NCI-H526 treated with DMSO at 0.1 percent for 48 hours (cell line): ENCODE measurements around the gene NUFIP1.
"Not testable (repeated sequence)": the region's sequence is repeated elsewhere in the genome, so short reads cannot be mapped to it uniquely, and the experiment has no call there.

Experiments
- DNase-seq: peaks from one replicate; lab custom pipeline; 2025; lab: John Stamatoyannopoulos, UW

The NUFIP1 gene

DNA sequence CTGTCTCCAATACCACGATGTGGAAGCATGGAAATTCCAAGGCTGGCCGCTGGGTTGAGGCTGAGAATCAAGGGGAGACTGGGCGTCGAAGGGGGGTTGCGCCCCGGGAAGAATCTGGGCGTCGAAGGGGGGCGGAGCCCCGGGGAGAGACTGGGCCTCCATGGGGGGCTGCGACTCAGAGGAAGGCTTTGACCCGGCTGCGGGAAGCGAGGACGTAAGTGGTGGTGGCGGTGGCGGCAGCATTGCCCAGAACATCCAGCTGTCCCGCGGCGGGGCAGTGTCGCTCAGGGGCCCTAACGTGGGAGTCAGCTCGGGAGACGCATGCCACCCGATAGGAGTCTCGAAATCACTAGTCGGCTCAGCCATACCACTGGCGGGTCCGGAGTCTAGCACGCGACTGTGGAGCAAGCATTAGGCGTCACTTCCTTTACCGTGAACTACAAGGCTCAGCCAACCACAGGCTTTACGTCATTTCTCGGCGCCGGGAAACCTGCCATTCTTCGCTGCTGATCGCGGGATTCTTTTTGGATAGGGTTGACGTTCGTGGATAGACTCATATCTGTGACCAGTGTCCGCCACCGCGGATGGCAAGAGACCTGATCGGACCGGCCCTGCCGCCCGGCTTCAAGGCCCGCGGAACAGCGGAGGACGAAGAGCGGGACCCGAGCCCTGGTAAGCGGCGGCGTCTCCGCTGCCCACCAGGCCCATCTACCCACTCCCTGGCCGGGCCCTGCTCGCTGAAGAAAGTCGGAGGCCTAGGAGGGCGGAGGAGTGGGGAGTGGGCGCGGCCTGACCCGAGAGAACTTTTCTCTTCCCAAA lies at the start of gene NUFIP1, which contains the start of gene GPALPP1:
Gene NUFIP1 (minus strand): TSS at position 401 of the 819 bp plus-strand sequence. CDS start 35 bp downstream, at position 366.
Gene GPALPP1 (plus strand): TSS at position 468 of the 819 bp plus-strand sequence. CDS start 117 bp downstream, at position 585.
- peak; percentile 96 for DNase-seq

DNA sequence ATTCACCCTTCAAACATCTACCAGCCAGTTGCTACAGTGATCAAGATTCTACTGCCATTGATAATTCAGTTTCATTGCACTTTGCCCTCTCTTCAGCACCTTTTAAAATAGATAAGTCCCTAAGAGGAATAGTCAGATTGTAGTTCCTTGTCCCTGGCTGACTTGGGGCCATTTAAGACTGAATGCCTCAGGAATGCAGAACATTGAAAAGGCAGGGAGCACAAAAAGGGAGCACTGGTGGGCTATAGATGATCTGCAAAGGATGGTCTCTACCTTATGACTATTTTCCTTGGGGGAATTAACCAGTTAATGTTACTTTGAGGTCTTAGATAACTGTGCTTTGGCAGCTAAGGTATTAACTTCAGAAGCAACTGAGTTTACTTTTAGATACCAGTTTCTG lies 46.9 kb upstream of the NUFIP1 start:
- no peak for DNase-seq

DNA sequence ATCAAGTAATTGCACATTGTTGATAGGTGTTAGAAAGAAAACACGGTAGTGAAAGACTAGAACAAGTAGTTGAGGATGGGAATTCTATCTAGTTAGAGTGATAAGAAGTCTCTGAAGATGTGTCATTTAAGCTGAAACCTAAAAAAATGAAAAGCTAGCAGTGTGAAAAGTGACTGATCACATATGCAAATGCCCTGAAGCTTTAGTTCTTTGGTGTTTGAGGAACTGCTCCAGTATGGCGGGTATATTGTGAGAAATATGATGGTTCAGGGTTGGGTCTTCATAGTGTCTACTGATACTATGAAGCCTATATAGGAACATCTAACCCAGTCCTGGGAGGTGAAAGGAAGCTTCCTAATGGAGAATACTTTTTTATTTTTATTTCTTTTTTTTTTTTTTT lies 45.1 kb upstream of the NUFIP1 start:
- no peak for DNase-seq

DNA sequence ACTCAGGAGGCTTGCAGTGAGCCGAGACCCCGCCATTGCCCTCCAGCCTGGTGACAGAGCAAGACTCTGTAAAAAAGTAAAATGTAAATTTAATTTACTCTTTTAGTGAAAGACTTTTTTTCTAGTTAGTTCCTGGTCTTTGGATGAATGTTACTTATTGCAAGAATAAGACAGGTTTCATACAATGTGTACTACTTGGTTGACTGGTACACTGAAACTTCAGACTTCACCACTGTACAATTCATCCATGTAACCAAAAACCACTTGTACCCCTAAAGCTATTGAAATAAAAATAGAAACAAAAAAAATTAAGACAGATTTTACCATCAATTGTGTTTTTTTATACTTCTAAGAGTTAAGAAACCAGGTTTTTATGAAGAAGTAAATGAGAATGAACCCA lies 35.6 kb upstream of the NUFIP1 start:
- no peak for DNase-seq

DNA sequence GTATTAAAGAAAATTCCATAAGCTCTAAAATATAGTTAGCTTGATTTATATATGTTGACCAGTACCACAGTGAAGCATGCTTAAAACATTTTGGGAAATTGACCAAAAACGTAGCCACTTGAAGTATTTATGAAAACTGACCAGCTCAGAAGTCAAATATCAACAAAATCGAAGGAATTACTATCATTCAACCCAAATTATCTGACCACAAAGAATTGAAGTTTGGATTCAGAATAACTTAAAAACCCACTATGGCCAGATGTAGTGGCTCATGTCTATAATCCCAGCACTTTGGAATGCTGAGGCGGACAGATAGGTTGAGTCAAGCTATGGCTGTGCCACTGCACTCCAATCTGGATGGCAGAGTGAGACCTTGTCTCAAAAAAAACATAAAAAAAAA lies 32.0 kb upstream of the NUFIP1 start:
- no peak for DNase-seq

DNA sequence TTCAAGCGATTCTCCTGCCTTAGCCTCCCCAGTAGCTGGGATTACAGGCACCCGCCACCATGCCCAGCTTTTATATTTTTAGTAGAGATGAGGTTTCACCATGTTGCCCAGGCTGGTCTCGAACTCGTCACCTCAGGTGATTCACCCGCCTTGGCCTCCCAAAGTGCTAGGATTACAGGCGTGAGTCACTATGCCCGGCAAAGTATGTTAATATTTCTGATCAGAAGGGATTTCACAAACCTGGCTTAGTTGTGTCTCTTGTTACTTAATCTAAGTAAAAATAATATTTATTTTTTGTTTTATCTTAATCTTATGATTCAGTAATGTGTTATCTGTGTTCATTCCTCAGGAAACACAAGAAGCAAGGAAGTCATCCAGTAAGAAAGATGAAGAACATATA lies 30.7 kb upstream of the NUFIP1 start:
- DNase-seq: not testable (repeated sequence)

DNA sequence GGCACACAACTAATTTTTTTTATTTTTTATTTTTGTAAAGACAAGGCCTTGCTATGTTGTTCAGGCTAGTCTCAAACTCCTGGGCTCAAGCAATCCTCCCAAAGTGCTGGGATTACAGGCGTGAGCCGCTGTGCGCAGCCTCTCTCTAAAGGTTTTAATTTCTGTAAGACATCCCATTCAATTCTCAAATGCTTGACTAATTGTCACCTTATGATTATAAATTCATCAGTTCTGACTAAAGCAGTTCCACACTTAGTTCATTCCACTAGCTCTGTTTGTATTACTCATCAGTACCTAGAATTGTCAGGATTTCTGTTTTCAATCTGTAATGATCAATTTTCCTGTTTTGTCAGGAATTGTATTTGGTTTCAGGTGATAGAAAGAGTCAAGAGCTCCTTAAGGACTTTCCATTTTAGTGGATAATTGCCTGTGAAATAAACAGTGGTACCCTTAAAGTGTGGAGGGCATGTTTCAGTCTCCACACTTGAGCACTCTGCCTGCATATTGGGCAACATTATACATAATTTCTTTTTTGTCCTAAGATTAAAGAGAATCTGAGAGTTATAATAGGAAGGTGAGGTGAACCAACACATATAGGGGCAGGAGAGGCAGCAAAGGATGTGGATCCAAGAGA lies 27.6 kb upstream of the NUFIP1 start:
- DNase-seq: no peak

DNA sequence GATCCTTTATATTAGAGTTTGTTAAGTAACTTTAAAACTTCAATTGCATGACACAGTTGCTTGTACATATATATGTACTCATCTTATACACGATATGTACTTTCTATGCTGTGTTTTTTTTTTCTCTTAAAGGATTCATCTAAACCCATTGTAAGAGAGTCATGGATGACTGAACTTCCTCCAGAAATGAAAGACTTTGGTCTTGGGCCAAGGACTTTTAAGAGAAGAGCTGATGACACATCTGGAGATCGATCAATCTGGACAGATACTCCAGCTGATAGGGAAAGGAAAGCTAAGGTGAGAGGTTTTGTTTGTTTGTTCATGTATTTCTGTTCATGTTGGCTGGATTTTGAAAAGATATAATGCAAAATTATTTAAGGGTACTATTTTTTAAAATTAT lies 26.0 kb upstream of the NUFIP1 start:
- DNase-seq: no peak

DNA sequence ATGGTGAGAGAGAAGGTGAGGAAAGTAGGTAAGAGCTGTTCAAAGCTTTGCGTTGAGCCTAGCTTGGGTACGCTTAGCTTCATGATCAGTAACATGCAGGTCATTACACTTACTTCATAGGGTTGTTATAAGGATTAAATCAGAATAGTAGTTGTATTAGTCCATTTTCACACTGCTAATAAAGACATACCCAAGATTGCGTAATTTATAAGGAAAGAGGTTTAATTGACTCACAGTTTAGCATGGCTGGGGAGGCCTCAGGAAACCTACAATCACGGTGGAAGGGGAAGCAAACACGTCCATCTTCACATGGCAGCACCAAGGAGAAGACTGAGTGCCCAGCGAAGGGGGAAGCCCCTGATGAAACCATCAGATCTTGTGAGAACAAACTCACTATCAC lies 21.9 kb upstream of the NUFIP1 start:
- no peak for DNase-seq

DNA sequence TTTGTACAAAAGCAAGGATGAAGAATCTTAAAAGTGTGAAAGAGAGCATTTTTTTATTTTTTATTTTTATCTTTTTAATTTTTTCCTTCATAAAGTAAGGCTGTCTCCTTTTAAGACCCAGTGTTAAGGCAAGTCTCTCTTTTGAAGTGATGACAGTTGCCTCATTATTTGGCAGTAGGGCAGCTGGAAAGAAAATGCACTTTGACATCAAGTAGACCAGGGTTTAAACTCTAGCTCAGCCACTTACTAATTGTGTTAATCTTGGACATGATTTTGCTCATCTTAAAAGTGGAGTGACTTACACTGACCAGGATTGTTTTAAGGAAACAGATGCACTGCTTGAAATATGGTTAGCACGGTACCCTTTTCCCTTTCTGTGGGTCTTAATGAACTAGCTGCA lies 18.6 kb upstream of the NUFIP1 start:
- no peak for DNase-seq

DNA sequence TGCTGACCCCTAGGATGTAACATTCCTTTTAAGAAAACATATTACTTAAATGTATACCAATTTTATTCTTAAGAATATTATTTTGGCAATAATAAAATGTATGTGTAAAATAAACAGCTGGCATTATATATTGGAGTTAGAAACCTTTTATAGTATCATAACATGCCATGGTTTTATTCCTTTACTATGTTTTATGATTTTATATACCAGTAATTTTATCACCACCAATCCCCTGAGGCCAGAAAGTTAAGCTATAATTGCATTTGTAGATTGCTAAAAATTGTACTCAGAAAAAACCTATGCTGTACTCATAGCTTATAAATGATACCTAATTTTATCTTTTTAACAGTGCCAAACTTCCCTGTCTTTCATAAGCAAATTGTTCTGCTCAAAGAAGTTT lies 18.0 kb upstream of the NUFIP1 start:
- no peak for DNase-seq

DNA sequence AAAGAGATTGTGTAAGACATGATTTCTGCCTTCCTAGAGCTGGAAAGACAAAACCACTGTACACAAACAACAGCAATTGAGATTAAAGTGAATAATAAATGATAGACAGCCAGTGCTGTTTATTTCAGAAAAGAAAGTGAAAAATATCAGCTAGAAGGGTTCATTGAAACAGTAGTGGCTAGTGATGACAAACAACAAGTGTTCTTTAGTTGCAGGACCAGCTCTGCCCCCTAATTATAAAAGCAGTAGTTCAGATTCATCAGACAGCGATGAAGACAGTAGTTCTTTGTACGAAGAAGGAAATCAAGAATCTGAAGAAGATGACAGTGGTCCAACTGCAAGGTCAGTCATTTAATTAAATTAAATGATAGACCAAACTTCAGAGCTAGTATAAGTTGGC lies 14.8 kb upstream of the NUFIP1 start:
- no peak for DNase-seq

DNA sequence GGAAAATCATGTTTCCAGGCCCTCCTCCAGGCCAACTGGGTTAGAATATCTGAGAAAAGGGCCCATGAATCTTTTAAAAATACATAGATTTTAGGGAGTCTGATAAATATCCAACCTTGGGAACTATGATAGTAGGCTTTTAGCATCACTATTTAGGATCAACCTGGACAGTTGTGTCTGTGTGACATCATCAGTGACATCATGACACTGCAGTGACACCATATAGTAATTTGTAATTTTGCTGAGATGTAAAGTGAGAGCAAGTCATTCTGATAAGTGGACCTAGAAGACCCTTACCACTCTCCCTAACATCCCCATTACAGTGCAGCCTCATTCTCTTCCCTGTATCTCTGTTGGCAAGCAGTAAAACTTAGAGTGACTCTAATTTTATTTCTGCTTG lies 14.1 kb upstream of the NUFIP1 start:
- DNase-seq: no peak

DNA sequence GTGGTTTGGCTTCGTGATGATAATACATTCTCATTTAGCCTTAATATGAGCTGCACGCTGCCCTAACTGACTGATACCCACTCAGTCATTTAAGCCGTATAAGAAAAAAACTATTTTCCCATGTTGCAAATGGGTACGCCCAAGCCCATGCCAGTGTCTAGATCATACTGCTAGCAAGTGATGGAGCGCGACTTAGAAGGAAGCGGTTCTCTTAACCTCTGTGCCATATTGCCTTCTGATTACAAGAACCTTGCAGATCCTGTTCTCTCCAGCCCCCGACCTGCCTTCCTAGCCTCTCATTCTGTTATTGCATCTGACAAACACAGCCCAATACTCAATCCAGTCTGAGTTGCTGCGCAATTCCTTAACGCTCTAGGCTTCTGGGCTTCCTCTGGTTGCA lies 670 bp upstream of the NUFIP1 start:
- DNase-seq: no peak

DNA sequence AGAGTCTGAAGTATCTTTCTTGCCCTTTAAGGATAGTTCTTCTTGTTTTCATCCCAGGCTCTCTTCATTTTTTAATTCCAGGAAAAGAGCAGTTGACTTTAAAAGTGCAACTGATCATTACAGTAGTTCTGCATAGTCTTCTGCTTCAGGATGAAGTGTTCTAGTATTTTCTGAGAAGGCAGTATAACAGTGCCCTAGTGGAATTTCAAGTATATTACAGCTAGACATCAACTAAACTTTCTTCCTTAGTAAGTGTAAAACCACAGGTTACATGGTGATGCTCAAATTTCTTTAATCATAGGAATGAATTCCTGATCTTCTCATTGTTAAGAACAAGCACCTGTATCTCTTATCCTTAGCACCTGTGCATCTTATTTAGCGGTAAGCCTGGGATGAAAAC lies 10.9 kb downstream of the NUFIP1 start:
- no peak for DNase-seq

DNA sequence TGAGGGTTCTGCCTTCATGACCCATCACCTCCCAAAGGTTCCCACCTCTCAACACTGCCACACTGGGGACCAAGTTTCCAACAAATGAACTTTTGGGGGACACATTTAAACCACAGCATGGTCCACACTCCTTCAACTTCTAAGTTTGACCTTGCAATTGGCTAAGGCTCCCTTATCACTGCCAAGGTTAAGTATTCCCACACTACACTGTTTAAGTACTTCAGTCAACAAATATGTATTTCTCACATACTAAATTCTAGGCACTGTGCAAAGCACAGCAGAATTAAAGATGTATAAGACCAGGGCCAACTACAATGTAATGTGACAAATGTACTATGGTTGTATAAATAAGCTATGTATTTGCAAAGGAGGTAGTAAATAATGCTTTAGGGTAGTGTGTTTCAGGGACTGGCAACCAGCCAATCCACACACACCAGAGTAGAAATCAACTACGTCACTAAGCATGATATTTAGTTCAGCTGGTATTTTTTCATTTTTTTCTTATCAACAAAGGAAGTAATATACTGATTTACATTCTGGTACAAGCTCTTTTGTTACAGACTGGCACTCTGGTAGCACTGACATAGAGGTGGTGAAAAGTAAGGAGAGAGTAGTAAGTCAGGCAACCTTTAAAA lies 12.2 kb downstream of the NUFIP1 start:
- no peak for DNase-seq

DNA sequence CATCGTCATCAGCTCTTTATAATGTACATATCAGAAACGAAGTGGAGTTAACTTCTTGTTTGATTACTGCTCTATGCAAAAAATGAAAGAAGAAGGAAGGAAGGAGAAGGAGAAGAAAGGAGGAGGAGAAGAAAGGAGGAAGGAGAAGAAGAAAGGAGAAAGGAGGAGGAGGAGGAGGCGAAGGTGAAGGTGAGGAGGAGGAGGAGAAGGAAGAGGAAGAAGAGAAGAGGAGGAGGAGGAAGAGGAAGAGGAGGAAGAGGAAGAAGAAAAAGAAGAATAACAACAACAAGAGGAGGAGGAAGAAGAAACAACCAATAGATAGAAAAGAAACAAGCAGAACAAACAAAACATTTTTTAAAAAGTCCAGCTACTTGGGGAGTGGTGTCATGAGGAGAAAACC lies 13.1 kb downstream of the NUFIP1 start:
- DNase-seq: no peak

DNA sequence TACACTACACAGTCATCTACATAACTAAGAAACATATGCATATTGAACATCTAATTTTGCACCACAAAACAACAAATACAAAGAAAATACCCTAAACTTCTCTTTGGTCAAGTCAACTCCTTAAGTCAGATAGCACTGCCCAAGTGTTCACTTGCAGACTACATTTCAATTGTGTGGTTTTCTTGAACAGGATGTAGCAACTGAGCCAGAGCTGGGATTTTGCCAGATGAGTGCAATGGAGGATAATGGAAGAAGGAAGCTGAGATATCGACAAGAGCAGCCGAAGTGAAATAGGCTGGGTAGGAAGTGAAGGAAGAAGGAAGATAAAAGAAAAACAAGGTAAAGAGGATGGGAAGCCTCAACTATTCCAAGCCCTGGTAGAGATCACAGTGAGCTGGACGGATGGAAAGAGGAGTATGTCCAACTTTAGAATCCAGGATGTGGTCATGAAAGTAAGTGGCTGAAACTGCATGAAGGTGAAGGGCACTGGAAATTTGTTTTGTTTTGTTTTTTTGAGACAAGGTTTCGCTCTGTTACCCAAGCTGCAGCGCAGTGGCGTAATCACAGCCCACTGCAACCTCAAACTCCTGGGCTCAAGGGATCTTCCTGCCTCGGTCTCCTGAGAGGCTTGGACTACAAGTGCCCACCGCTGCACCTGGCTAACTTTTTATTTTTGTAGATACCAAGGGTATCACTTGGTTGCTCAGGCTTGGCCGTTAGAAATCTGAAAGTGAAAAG lies 15.0 kb downstream of the NUFIP1 start:
- DNase-seq: no peak

DNA sequence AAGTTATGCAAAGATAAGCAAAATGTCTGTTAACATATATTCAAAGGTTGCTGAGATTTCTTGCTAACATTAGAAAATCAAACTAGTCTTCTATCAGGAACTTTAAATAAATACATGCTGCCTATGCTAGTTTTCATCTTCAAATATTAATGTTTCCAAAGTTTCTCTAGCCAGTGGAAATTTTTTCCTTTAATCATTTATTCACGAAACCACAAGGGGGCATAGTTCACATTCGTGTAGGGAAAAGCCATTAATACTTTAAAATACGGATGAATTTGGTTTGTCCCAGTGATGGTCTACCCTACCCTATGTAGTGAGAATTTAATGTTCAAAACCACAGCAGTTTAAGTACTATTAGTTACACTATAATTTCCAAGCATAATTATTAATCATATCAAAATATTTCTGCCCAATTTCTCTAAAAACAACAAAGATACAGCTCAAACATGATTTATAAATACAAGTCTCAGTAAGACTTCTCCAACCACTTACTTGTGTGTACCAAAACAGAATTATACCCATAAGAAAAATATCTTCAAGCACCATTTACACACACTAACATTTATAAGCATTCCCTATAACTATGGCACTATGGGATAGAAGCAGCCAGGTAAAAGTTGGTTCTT lies 16.2 kb downstream of the NUFIP1 start:
- no peak for DNase-seq

DNA sequence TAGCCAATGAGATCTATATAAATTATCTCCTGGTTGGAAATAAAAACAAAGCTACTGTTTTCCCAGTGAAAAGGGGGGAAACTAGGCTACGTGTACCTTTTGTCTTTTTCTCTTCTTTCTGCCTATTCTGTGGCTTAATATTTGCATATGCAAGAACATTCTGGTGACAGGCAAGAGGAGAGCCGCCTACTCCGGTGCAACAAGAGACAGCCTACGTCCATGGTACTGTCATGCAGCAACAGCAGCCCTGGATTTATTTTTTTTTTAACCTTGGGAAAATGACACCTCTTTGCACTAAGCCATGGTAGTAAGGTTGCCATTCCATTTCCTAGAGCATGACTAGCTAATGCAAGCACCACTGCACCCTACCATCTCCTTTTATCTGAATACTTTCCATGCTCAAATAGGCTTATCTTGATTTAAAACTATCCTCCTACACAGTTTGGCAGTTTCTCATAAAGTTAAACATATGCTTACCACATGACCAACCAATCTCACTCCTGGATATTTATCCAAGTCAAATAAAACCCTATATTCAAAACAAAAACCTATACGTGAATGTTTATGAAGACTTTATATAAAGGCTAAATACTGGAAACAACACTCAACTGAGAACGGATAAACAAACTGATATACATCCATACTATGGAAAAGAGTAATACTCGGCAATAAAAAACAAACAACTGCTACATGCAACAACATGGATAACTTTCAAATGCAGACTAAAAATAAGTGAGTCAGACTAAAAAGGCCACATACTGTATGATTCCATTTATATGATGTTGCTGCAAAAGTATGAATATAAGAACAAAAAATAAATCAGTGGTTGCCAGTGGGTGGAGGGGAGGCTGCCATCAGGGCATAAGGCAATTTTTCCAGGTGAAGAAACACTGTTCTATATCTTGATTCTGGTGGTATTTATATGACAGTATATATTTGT lies 17.3 kb downstream of the NUFIP1 start:
- no peak for DNase-seq
